D341Med (cell line): ENCODE measurements around the gene AGAP3.
"Not testable (repeated sequence)": the region's sequence is repeated elsewhere in the genome, so short reads cannot be mapped to it uniquely, and the experiment has no call there.

Experiments used
- DNase-seq: peaks from one replicate; pipeline ENCODE4 v3.0.0; 2012; ENCODE audit warnings: low spot score

AGAP3 gene

DNA sequence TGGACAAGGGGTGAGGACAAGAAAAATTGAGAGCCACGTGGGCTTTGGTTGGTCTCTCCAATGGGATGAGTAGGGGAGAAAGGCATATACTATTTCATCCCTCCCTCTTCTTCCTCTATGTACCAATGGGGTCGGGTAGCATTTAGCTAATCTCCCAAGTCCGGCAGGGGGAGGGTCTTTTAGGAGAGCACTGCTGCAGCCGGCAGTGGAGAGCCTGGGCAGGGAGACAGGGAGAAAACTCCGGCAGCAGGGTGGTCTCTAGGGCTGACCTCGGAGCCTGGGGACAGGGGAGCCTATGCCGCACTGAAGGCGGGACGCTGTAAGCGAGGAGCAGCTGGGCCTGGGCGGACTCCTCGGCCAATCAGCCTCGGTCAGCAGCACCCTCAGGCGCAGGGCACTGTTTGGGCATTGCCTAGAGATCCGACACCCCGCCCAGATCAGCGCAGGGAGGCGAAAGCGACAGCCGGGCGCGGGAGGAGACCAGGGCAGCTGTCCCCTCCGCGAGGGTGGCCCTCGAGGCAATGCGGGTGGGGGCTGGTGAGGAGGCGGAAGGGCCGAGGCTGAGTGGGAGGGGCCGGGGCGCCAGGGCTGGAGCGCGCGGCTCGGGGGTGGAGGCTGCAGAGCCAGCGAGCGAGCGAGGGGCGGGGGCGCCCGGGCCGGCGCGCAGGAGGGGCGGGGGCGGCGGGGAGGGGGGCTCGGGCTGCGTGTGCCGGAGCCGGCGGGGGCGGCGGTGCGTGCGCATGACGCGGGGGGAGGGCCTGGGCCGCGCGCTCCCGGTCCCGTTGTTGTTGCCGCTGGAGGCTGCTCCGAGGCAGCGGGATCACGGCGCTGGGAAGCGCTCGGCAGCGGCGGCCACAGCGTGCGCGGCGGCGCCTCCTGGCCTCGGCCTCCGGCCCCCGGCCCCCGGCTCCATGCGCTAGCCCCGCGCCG is at the start of gene AGAP3:
TSS of gene AGAP3 (plus strand) at position 785 of the 930 bp plus-strand sequence. CDS start 267 bp downstream, outside the sequence.
- DNase-seq: peak; percentile 96

DNA sequence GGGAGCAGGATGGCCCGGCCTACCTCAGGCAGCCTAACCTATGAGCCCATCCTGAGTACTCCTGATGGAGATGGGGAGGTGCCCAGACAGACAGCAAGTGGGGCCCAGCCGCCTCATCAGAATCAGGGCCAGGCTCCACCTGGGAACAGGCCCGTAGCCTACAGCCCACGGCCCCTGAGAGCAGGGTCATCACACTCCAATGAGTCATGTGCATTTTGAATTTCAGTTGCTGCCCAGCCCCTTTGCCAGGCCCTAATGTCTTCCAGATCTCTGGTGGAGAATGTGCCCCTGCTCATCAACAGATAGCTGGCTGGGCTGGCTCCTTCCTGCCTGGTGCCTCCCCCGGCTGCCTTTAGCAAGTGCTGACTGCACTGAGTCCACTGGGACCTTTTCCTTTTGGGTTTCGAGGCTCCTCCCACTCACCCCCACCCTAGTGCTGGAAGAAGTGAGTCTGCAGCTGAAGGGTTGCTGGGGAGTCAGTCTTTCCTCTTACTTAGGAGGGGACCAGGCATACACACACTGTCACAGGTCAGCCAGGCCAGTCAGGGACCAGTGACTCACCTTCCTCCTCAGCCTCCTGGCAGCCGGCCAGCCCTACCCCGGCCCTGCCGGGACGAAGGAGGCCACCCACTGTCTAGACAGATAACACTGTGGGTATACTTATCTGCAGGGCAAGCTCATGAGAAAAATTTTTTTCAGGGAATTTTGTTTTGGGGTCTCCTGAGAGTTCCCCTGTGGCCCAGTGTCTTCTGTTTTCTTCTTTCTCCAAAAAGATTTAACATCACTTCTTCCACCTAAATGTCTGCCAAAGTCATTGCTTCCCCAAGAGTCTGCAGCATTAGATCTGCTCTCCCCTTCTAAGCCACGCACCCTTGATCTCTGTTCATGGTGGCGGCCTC is 47.1 kb upstream of the AGAP3 start:
- no peak for DNase-seq

DNA sequence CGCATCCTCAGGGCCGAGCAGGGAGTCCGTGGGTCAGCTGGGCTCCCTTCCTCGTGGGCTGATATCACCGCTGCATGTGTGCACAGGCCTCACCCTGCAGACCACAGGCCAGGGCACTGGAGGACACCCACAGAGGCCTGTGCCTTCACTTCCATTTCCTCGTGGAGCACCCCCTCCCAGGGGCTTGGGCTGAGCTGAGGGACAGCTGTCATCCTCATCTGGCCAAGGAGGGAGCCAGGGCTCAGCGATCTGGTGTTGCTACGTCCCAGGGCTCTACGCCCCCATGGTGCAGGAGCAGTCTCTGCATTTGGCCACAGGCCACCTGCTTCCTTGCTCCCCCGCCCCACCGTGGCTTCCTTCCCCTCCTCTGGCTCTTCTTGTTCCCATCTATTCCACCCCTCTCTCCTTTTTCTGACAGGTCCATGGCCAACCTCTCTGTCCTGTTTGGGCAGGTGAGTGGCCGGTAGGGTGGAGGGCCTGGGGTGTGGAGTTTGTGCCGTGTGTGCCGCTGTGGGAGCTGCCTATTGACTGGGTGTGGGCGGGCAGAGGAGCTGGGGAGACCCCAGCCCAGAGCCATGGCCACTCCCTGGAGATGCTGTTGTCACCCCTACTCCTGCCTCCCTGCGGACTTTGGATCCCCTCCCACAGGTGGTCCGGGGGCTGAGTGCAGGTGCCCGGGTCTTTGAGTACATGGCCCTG is 46.3 kb upstream of the AGAP3 start:
- no peak for DNase-seq

DNA sequence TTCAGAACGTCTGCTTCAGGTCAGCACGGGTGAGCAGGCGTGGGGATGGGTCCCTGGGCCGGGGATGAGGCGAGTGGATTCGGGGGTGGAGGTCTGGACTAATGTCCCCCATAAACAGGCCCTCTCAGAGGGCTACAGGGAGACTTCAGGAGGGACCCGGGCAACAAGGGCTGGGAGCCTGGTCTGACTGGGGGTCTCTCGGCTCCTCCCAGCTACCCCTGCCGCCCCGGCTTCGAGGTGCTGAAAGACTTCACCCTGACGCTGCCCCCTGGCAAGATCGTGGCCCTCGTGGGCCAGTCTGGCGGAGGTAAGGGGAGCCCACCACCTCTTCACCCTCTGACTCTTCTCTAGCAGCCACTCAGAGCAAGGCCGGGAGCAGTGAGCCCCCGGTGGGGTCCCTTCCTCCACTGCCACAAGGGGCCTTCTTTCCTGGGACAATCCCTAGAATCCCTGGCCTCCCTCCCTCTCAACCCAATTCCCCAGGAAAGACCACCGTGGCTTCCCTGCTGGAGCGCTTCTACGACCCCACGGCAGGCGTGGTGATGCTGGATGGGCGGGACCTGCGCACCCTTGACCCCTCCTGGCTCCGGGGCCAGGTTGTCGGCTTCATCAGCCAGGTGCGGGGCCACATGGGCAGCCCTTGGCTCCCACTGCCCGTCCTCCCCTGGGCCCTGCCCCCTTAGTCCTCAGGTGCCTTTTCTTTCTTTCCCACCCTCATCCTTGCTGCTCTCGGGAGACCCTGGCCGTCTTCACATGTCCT is 45.5 kb upstream of the AGAP3 start:
- no peak for DNase-seq

DNA sequence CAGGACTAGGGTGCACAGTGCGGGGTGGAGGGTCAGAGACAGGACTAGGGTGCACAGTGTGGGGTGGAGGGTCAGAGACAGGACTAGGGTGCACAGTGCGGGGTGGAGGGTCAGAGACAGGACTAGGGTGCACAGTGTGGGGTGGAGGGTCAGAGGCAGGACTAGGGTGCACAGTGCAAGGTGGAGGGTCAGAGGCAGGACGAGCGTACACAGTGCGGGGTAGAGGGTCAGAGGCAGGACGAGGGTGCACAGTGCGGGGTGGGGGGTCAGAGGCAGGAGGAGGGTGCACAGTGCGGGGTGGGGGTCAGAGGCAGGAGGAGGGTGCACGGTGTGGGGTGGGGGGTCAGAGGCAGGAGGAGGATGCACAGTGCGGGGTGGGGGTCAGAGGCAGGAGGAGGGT is 42.8 kb upstream of the AGAP3 start:
- not testable (repeated sequence) for DNase-seq

DNA sequence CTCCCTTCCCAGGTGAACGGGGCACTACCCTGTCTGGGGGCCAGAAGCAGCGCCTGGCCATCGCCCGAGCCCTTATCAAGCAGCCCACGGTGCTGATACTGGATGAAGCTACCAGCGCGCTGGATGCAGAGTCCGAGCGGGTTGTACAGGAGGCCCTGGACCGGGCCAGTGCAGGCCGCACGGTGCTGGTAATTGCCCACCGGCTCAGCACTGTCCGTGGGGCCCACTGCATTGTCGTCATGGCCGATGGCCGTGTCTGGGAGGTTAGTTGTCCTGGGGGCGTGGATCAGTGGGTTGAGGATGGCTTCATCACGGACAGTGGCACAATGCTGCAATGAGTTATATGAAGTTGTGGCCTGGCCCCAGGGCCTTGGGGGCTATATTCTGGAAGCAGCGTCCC is 42.3 kb upstream of the AGAP3 start:
- no peak for DNase-seq

DNA sequence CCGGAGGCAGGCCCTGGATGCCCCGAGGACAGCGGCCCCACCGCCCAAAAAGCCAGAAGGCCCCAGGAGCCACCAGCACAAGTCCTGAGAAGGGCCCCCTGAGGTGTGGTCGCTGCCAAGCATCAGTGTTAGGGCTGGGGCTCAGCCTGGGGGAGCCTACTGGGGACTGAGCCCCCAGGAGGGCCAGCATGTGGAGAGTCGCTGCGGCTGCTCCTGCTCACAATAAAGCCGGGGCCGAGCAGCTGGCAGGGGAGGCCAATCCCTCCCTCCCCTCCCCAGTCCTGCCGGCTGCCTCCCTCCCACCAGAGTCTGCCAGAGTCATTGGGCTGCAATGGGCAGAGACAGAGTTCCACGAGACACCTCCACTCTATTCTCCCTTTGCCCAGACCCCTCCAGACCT is 41.0 kb upstream of the AGAP3 start:
- DNase-seq: peak; percentile 78

DNA sequence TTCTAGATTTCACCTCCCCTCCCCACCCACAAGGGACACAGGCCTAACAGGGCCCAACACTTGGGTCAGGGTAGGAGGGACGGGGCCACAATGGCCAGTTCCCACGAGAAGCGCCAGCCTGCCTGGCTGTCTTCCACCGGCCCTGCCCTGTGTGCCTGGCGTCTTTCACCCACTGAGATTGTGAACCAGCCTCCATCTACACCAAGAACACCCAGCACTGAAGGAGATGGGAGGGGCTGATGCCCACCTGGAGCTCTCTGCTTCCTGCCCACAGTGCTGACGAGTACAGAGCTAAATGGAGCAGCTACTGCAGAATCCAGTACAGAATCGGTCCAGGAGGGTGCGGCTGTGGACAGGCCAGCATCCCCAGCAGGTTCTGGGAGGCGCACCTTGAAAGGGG is 40.3 kb upstream of the AGAP3 start:
- DNase-seq: no peak

DNA sequence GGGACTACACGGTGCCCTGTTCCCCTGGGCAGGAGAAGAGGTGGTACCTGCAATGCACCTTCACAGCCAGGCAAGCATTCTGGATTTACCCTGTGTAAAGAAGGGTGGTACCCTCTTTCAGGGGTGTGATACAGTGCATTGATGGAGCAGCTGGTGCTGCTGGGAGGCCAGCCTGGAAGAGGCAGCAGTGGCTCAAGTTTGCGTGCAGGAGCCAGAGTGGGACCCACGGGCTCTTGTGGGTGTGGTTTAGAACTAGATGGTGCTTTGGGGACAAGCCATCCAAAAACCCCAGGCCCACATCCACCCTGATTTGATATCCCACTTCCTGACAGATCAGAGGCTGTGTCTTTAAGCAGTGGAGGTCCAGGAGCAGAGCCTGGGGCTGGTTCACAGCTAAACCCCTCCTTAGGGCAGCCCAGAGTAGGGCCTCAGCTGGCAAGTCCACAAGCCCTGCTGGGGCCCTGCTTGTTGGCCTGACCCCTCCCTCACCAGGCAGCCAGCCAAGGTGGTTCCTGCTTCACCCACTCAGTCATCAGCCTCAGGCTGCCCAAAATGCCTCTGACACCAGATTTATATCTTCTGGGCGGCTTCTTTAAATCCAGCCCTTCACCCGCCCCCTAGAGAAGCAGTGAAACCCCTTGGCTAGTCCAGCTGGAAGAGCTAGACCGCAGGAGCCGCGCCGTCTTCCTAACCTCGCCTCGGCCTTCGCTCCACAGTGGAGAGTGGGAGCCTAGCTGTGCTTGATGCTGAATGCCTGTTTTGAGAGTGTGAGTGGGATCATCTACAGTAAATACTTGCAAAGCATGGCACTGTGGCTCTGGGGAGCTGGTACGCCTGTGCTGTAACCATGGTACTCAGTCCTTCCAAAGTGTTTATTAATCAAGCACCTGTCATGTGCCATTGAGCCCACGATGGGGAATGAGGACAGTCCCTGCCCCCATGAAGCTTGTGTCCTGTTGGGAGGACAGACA is 39.4 kb upstream of the AGAP3 start:
- DNase-seq: no peak

DNA sequence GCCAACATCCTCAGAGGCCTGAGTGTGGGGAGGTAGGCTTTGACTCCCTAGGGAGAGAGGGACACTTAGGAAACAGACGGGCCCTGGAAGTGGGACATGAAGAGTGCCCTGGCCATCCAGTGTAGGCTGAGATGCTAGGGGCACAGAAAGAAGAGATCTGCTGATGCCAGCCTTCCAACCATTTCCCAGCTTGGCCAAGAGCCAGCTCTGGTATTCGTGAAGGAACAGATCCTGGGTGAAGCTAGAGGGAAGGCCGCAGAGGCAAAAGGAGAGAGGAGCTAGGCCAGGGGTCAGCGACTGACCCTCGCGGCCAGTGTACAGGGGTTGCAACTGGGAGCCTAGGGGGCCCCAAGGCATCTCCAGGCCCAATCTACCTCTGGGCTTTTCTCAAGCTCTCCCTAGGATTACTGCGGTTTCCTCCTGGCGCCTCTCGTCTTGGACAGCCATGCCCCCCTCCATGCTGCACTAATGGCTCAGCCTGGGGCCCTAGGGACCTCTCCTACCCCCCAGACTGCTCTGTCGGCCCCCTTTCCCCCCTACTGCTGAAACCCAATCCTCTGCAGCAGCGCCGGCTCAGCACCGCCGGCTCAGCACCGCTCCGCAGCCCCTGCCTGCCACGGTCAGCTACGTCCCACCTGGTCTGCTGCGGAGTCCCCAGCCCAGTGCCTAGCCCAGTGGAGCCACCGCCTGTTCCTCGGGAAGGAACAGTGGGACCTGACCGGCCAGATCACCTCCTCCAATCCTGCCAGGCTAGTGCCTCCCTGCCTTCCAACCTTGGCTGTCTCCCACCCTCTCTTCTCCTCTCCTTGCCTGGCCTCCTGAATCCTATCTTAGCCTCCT is 38.1 kb upstream of the AGAP3 start, which contains the start of gene ASIC3:
TSS of gene ASIC3 (plus strand) at position 556 of the 840 bp plus-strand sequence. CDS start 355 bp downstream, outside the sequence.
- no peak for DNase-seq

DNA sequence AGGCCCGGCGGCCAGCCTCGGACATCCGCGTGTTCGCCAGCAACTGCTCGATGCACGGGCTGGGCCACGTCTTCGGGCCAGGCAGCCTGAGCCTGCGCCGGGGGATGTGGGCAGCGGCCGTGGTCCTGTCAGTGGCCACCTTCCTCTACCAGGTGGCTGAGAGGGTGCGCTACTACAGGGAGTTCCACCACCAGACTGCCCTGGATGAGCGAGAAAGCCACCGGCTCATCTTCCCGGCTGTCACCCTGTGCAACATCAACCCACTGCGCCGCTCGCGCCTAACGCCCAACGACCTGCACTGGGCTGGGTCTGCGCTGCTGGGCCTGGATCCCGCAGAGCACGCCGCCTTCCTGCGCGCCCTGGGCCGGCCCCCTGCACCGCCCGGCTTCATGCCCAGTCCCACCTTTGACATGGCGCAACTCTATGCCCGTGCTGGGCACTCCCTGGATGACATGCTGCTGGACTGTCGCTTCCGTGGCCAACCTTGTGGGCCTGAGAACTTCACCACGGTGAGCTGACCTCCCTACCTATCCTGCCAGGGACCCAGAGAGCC is 37.3 kb upstream of the AGAP3 start:
- DNase-seq: no peak

DNA sequence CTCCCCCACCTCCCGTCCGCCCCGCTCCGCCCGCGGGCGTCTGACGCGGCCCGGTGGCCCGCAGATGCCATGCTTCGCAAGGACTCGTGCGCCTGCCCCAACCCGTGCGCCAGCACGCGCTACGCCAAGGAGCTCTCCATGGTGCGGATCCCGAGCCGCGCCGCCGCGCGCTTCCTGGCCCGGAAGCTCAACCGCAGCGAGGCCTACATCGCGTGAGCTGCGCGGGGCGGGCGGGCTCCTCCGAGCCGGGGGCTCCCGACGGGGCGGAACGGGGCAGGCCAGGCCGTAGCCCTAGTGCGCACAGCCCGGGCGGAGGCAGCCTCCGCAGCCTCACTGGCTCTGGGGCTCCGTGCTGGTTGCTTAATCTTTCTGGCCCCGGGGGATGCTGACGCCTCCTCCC is 35.2 kb upstream of the AGAP3 start:
- no peak for DNase-seq

DNA sequence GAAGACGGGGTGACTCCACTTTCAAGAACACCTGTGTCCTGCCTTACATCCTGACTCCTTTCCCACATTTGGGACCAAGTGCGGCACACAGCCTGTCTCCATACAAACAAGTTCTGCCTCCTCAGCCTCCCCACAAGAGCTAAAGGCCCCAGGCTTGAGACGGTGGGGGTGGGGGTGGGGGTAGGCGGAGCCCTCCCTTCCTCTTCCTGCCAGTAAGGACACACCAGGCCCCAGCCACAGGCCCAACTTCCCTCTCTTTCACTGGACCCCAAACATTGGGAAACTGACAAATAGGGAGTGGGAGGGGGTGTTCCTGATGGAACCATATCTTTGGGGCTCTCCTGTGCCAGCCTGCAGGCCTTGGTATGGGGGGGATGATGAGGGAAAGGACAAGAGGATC is 33.2 kb upstream of the AGAP3 start:
- no peak for DNase-seq

DNA sequence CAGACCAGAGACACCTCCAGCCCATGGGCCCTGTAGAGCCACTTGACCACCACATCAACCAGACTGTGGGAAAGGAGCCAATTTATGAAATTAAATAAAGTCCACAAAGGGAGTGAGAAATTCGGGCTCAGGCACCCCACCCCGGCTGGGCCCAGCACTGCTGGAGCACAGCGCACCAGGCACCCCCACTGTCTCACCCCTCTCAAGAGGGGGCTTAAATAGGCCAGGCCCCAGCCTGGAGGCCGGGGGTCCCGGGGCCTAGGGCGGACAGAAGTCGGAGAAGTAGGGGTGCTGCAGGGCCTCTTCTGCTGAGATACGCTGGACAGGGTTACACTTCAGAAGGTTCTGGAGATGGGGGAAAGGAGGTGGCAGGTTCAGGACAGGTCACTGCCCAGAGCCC is 32.5 kb upstream of the AGAP3 start:
- DNase-seq: no peak

DNA sequence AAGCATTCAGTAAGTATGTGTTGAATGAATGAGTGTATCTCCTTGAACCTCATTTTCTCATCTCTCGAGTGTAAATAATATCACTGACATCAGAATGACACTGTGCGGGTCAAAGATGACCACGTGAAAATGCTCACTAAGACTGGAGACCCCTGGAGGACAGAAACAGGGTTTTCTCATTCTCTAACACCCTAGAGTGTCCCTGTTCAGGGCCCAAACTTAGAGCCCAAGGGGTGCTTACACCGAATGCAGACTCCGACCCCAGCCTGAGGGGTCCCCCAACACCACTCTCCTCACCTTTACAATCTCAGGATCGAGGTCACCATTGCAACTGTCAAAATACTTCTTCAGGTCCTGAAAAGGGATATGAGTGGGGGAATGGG is 30.0 kb upstream of the AGAP3 start:
- DNase-seq: no peak

DNA sequence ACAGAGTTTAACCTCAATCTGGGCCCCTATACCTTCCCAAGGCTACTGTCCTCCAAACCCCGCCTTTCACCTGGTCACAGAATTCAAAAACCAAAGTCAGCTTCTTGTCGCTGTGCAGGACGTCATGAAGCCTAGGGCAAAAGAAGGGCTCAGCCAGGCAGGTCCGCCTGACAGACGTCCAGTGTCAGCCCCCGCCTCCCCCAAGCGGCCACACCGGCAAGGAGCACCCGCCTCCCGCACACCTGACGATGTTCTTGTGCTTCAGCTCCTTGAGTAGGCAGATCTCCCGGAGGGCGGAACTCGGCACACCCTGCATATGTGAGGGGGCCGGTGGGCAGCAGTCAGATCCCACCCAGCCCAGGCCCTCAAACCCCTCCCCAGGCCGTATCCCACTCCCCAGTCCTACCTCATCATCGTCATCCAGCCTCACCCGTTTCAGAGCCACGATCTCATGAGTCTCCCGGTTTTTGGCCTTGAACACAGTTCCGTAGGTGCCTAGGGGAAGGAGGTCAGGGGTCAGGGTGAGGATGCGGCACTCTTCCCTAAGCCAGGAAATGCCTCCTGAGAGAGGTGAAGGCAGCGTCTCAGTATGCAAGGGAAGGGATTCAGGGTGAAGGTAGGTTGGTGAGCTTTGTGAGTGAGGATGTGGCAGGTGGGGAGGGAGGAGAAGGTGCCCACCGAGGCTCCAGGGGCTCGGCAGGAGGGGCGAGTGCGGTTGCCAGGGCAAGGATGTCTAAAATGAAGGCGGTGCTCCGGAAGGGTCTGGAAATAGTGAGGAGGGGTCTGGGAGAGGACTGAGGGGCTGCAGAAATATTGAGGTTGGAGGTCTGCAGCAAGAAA is 29.4 kb upstream of the AGAP3 start:
- no peak for DNase-seq

DNA sequence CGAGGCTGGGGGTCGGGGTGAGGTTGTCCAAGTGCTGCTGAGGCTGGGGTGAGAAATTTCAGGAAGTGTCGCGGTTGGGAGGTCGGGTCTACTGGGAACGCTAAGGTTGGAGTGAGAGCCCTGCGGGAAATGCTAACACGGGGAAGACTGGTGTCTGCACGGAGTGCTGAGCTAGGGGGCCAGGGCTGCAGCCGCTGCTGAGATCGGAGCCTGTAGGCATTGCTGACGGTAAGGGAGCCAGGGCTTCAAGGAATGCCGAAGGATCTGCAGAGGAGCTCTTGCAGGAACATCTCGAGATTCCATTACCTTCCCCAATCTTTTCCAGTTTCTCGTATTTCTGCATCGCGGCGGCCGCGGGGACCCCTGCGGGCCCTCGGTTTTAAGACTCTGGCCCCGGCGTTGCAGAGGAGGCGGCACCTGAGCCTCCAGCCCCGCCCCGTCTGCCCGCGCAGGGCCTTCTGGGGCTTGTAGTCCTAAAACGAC is 28.7 kb upstream of the AGAP3 start, which contains the start of gene CDK5:
TSS of gene CDK5 (minus strand) at position 392 of the 483 bp plus-strand sequence. CDS start at position 343, 49 bp downstream.
- no peak for DNase-seq
